HEK293 (cell line): Measurements from ENCODE around the gene MARCO.

Source experiments
- CTCF ChIP-seq: fragments of 450-650 bp; formaldehyde crosslinking; IDR thresholded peaks from 2 replicates; pipeline ENCODE4 v1.5.1; 2016; ENCODE audit warnings: missing biosample characterization, missing genetic modification characterization
- GLI2 ChIP-seq: fragments of 450-650 bp; formaldehyde crosslinking; IDR thresholded peaks from 2 replicates; pipeline ENCODE4; 2017; ENCODE audit warnings: missing biosample characterization, missing genetic modification characterization, low read depth, borderline replicate concordance
- HOXC10 ChIP-seq: sonication (generic); formaldehyde crosslinking; IDR thresholded peaks from 2 replicates; pipeline ENCODE4 v1.8.1; 2023; ENCODE audit warnings: mild to moderate bottlenecking, missing genetic modification reagents
- IKZF3 ChIP-seq: fragments of 450-650 bp; IDR thresholded peaks from 2 replicates; pipeline ENCODE4 v1.5.0; 2018; ENCODE audit warnings: missing biosample characterization, mild to moderate bottlenecking, missing genetic modification characterization, moderate library complexity
- PATZ1 ChIP-seq: fragments of 450-650 bp; formaldehyde crosslinking; IDR thresholded peaks from 2 replicates; pipeline ENCODE4 v1.5.1; 2016; ENCODE audit warnings: missing biosample characterization, missing genetic modification characterization
- ZNF404 ChIP-seq: fragments of 450-650 bp; formaldehyde crosslinking; IDR thresholded peaks from 2 replicates; pipeline ENCODE4 v1.5.1; 2017; ENCODE audit warnings: missing biosample characterization, missing genetic modification characterization
- ZNF449 ChIP-seq: fragments of 450-650 bp; formaldehyde crosslinking; IDR thresholded peaks from 2 replicates; pipeline ENCODE4 v1.5.1; 2017; ENCODE audit warnings: missing biosample characterization, mild to moderate bottlenecking, missing genetic modification characterization, moderate library complexity
- ZNF629 ChIP-seq: fragments of 450-650 bp; formaldehyde crosslinking; IDR thresholded peaks from 2 replicates; pipeline ENCODE4 v1.5.1; 2017; ENCODE audit warnings: missing biosample characterization, missing genetic modification characterization
- ZXDB ChIP-seq: fragments of 450-650 bp; formaldehyde crosslinking; IDR thresholded peaks from 2 replicates; pipeline ENCODE4 v1.5.1; 2016; ENCODE audit warnings: missing biosample characterization, missing genetic modification characterization

- no peak for TF ChIP-seq PATZ1
- no peak for TF ChIP-seq ZNF629 (tag by site-specific recombination)
- no peak for TF ChIP-seq ZXDB (tag by site-specific recombination)
- no peak for TF ChIP-seq CTCF
- no peak for TF ChIP-seq ZNF449 (tag by site-specific recombination)
- no peak for TF ChIP-seq IKZF3
- no peak for TF ChIP-seq ZNF404
- TF ChIP-seq HOXC10 (CRISPR knock-in tag), result no peak
- TF ChIP-seq GLI2, result no peak
Observed at GRCh38 chr2:118978064-118978463, 36.1 kb downstream of the MARCO start.
